GM13976 (cell line): ENCODE data around the gene PDE4D.
"Not testable (repeated sequence)": the region's sequence is repeated elsewhere in the genome, so short reads cannot be mapped to it uniquely, and the experiment has no call there.

Source experiments
- DNase-seq: peaks from one replicate; pipeline ENCODE4 v3.0.0; 2012; ENCODE audit warnings: low spot score
- in situ Hi-C: fragments of 300-500 bp; cut with MboI; formaldehyde crosslinking; loops from one replicate; pipeline ENCODE4 v1.12.0; 2022; ENCODE audit warnings: low sequenced_read_pairs, mixed read lengths, inconsistent platforms; ENCODE audit not compliant: unreplicated experiment
- TF ChIP-seq, protein P1 (sequence below): IDR thresholded peaks from 2 replicates; pipeline ENCODE4 v1.5.1; 2012; ENCODE audit warnings: borderline replicate concordance, mild to moderate bottlenecking; ENCODE audit not compliant: insufficient read depth; ENCODE audit errors: extremely low read depth, missing control alignments, control extremely low read depth

Gene PDE4D

DNA sequence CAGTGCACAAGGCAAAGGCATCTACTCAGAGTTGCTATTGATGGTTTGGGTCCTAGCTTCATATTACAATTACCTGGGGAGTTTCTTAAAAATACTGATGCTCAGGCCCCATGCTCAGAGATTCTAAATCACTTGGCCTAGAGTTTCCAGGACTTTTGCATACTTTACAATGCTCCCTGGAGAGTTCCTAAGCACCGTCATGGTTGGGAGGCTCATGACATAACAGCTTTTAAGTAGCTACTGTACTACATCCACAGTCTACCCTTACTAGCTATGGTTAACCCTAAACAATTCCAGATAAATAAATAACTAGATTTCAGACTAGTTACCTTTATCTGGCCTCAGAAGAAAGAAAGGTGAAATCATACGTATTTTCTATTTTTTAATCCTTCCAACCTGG is 414.4 kb downstream of the PDE4D start:
- in situ Hi-C loops, result no loop called here
- TF ChIP-seq, protein P1, sequence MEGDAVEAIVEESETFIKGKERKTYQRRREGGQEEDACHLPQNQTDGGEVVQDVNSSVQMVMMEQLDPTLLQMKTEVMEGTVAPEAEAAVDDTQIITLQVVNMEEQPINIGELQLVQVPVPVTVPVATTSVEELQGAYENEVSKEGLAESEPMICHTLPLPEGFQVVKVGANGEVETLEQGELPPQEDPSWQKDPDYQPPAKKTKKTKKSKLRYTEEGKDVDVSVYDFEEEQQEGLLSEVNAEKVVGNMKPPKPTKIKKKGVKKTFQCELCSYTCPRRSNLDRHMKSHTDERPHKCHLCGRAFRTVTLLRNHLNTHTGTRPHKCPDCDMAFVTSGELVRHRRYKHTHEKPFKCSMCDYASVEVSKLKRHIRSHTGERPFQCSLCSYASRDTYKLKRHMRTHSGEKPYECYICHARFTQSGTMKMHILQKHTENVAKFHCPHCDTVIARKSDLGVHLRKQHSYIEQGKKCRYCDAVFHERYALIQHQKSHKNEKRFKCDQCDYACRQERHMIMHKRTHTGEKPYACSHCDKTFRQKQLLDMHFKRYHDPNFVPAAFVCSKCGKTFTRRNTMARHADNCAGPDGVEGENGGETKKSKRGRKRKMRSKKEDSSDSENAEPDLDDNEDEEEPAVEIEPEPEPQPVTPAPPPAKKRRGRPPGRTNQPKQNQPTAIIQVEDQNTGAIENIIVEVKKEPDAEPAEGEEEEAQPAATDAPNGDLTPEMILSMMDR, result no peak
- no peak for DNase-seq

DNA sequence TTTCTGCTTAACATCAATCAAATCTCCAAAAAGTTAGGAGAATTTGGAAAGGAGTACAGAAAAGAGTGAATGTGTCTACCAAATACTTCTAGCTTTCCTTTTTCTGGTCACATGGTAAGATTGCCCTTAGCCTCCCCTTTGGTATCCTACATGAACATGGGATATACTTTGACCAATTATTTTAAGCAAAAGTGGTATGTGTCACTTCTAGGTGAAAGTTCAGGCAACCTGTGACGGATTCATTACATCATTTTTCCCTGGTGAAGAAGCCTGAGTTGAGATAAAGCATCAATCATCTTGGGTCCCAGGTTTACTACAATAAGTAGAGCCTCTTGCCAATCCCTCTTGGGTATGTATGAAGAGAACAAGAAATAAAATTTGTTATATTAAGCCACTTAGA is 419.2 kb downstream of the PDE4D start:
- in situ Hi-C loops, result no loop called here
- DNase-seq, result no peak
- TF ChIP-seq, protein P1, result no peak

DNA sequence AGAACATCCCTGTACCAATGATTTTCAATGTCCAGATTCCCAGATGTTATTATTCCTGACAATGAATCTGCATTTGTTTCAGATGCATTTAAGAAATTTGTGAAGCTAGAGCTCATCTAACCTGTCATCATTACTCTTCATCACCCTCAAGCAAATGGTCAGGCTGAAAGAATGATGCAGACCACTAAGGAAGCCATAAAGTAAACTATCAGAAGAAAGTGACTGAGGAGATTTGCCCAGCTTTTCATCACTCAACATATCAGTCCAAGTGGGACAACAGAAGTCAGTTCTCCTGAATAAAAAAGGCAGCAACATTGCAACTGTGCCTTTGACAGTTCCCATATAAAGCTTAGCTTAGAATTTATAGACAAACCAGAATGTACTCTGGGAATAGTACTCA is 419.9 kb downstream of the PDE4D start:
- in situ Hi-C loops, result no loop called here
- no peak for DNase-seq
- TF ChIP-seq, protein P1, result no peak

DNA sequence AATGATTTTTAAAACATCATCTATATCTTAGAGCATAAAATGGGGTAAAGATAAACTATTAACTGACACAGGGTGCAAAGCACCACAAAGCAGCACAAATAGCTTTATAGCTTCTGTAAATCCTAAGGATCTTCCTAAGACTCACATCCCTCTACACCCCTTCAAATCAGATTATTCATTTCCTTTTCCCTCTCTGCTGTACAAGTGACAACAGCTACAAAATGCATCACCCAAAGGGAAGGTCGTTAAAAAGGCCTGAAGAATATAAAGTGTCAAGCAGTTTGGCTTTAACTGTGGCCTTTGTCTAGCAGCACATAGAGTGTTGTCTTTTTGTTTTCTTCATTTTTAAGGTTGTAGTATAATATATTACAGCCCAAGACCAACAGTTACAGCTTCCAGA is 422.1 kb downstream of the PDE4D start:
- TF ChIP-seq, protein P1, result no peak
- no peak for DNase-seq
- in situ Hi-C loops, result no loop called here

DNA sequence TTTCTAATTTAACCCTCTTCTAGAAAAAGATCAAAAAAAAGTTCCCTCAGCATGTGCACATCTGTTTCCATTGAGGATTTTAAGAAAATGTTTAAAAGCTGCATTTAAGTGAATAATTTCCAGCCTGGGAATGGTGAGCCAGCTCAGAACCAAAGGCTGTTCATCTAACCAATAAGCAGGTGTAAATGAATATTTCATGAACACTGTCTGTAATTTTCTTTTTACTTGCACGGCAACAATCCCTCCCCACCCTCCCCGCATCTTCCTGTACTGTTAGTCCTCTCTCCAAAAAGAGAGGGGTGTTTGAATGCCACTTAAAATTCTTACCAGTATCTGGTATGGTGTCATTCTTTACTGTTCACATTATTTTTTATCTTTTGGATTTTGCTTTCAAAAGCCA is 425.6 kb downstream of the PDE4D start:
- in situ Hi-C loops, result no loop called here
- TF ChIP-seq, protein P1, result no peak
- no peak for DNase-seq

DNA sequence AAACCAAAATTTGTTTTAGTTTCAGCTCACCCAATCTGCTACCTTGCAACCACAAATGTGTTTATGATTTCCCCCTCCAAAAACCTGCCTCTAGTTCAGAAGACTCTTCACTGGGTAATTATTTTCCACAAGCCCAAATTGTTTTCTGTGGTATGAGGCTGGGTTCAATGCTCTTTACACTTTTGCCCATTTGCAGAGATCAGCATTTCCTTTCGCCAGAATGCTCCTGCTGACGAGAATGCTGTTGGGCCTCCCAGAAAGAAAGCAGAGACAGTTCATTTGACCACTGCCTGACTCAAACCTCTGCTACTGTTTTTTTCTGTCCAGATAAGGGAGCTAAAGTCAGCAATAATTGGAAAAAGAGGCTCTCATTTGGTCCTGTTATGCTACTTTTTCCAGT is 427.3 kb downstream of the PDE4D start:
- TF ChIP-seq, protein P1, result no peak
- no peak for DNase-seq
- in situ Hi-C loops, result no loop called here

DNA sequence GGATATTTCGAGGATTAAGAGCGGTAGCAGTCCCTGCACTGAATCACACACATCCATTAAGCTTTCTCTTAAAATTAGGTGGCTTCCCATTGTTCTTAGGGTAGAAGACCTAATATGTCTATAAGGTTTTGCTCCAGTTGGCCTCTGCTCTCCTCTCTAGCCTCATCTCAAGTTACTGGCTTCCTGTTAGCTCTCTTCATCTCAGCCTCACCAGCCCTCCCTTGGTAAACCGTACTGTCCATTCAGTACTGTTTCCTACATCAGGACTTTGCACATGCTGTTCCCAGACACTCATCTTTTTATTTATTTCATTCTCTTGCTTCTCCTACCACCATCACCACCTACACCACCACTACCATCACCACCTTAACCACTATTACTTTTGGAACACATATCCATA is 428.6 kb downstream of the PDE4D start:
- TF ChIP-seq, protein P1, result no peak
- DNase-seq, result no peak
- in situ Hi-C loops, result no loop called here

DNA sequence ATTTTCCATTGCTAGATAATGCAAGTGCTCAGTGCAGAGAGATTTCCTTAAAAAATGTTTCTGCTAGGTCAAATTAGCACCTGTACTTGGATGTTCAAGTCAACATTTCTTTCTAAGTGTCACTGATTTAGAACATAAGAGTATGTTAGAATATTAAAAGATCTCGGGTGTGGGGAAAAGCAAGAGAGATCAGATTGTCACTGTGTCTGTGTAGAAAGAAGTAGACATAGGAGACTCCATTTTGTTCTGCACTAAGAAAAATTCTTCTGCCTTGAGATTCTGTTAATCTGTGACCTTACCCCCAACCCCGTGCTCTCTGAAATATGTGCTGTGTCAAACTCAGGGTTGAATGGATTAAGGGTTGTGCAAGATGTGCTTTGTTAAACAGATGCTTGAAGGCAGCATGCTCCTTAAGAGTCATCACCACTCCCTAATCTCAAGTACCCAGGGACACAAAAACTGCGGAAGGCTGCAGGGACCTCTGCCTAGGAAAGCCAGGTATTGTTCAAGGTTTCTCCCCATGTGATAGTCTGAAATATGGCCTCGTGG is 429.8 kb downstream of the PDE4D start:
- DNase-seq, in situ Hi-C loops: not testable (repeated sequence)
